Endodermal cell (in vitro differentiated cells): ENCODE measurements around the gene ZIC2. TPM values are rescaled to one million over a fixed set of nuclear protein-coding genes. Genes with fewer than 3 reads are reported as not detected.

Experiments used
- DNase-seq: peaks from one replicate; pipeline ENCODE4 v3.0.0-alpha.2; 2017
- H3K27ac ChIP-seq: 2 replicates; pipeline ENCODE4 v1.5.1; 2013; ENCODE audit warnings: mild to moderate bottlenecking, low read depth, low read length, moderate library complexity
- H3K27me3 ChIP-seq: 2 replicates; pipeline ENCODE4 v1.6.1; 2013; ENCODE audit warnings: mild to moderate bottlenecking, low read length, moderate library complexity; ENCODE audit not compliant: insufficient read depth, control insufficient read depth, poor library complexity, severe bottlenecking
- H3K36me3 ChIP-seq: 2 replicates; pipeline ENCODE4 v1.7.0; 2013; ENCODE audit warnings: mild to moderate bottlenecking, low read length, moderate library complexity; ENCODE audit not compliant: control insufficient read depth, insufficient read depth
- H3K4me1 ChIP-seq: one replicate; pipeline ENCODE4 v1.7.0; 2013; ENCODE audit warnings: low read length; ENCODE audit not compliant: control insufficient read depth, insufficient read depth
- H3K4me3 ChIP-seq: 2 replicates; pipeline ENCODE4 v1.5.1; 2013; ENCODE audit warnings: mild to moderate bottlenecking, low read length, moderate library complexity
- H3K9ac ChIP-seq: 2 replicates; pipeline ENCODE4 v1.6.1; 2013; ENCODE audit warnings: mild to moderate bottlenecking, low read length, moderate library complexity; ENCODE audit not compliant: poor library complexity, severe bottlenecking; ENCODE audit errors: extremely low read depth
- H3K9me3 ChIP-seq: 2 replicates; pipeline ENCODE4 v1.6.1; 2013; ENCODE audit warnings: mild to moderate bottlenecking, low read length, moderate library complexity; ENCODE audit not compliant: control insufficient read depth
- H3K27ac Mint-ChIP-seq: 2 replicates; pipeline ENCODE4 v1.8.0; 2020; ENCODE audit warnings: mixed read lengths
- H3K27me3 Mint-ChIP-seq: 2 replicates; pipeline ENCODE4 v1.8.0; 2021; ENCODE audit warnings: mild to moderate bottlenecking, mixed read lengths; ENCODE audit not compliant: insufficient read depth
- H3K36me3 Mint-ChIP-seq: 2 replicates; pipeline ENCODE4 v1.8.0; 2020; ENCODE audit warnings: low read depth, mixed read lengths
- H3K4me1 Mint-ChIP-seq: 2 replicates; pipeline ENCODE4 v1.8.0; 2020; ENCODE audit warnings: mixed read lengths
- H3K4me3 Mint-ChIP-seq: 2 replicates; pipeline ENCODE4 v1.8.0; 2020; ENCODE audit warnings: mild to moderate bottlenecking, moderate library complexity, mixed read lengths
- H3K9me3 Mint-ChIP-seq: 2 replicates; pipeline ENCODE4 v1.8.0; 2020; ENCODE audit warnings: mild to moderate bottlenecking, mixed read lengths
- CTCF ChIP-seq: fragments of 200-600 bp; sonication (generic); conservative IDR thresholded peaks from 2 replicates; pipeline ENCODE4 v1.5.0; 2021; ENCODE audit warnings: antibody characterized with exemption, mild to moderate bottlenecking
- WGBS, 2 experiments: methylation state at CpG; one replicate each; pipeline versions ENCODE4 v1.1.5 to v1.1.7; 2013; ENCODE audit warnings: missing lambda C conversion rate in 2 of 2, mixed read lengths in 1 of 2; ENCODE audit not compliant: insufficient coverage in 1 of 2, insufficient read length in 1 of 2; 5-methylcytosine and 5-hydroxymethylcytosine counted together
- total RNA-seq, 2 donors: library from RNA; stranded (reverse); fragmentation: NEBNext Ultra II Directional in 1 of 2; extraction: Animal tissue kit (Norgen Biotek cat#: 25700) in 1 of 2; gene quantifications; 2 replicates in 1 of 2; 3 replicates in 1 of 2; pipeline ENCODE4 v1.2.1, GENCODE V29; 2021

Gene ZIC2
- total RNA-seq, 2 donors from 2014 or later: 182 to 301 TPM

DNA sequence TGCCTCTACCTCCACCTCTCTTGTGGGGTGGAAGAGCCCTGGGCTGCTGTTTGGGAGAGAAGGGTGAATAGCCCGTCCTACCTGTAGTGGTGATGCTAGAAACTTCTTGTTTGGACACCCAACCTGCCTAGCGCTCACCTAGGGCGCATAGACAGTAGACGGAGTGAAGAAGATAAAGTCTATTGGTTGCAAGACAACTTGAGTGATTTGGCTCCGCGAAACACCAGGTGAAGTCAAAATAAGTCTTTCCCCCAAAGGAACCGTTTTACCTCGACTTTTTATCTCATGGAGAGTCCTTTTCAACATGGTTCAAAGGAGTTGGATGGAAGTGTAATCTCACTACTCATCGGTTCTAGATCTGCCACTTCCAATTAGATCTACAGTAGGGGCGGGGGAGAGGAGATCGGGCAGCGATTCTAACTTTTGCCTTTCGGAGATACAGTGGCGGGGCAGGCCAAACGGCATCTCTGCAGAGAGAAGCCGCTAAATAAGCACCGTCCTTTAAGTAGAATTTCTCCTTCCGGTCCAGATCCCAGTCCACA, 9.3 kb upstream of the ZIC2 start:
- WGBS, 2 experiments: 4 to 13% methylated on average over 10 to 18 of the region's 18 CpGs
- peak; percentile 70 for DNase-seq
- Histone ChIP-seq H3K4me1 (peaks cover under 1% of the 10 kb centered on the region), H3K9ac (no peak overlapping the region), H3K27me3 (peaks cover 54% of the 10 kb centered on the region), H3K27ac (no peak overlapping the region), H3K4me3 (peak overlapping the region; percentile 88), H3K9me3 (no peaks in the 10 kb centered on the region), H3K36me3 (peaks cover 7% of the 10 kb centered on the region)
- Mint-ChIP-seq H3K36me3 (no peaks in the 10 kb centered on the region), H3K27me3 (peaks cover 69% of the 10 kb centered on the region), H3K27ac (no peak overlapping the region), H3K9me3 (no peaks in the 10 kb centered on the region), H3K4me3 (peak overlapping the region; percentile 81), H3K4me1 (peaks cover 24% of the 10 kb centered on the region)
- no peak for TF ChIP-seq CTCF

- Mint-ChIP-seq H3K27me3 (peaks cover 73% of the 10 kb centered on the region), H3K27ac (no peak overlapping the region), H3K9me3 (no peaks in the 10 kb centered on the region), H3K4me3 (no peak overlapping the region), H3K36me3 (no peaks in the 10 kb centered on the region), H3K4me1 (peaks cover 26% of the 10 kb centered on the region)
- WGBS, 2 experiments: 50 to 83% methylated on average over 4 to 11 of the region's 11 CpGs
- no peak overlapping the region for H3K4me3 ChIP-seq
- peaks cover 6% of the 10 kb centered on the region for H3K36me3 ChIP-seq
- H3K27me3 ChIP-seq: peaks cover 64% of the 10 kb centered on the region
- peaks cover 5% of the 10 kb centered on the region for H3K4me1 ChIP-seq
- H3K27ac ChIP-seq: no peak overlapping the region
- peak; percentile 4 for DNase-seq
- no peak overlapping the region for H3K9ac ChIP-seq
- no peak for TF ChIP-seq CTCF
- no peaks in the 10 kb centered on the region for H3K9me3 ChIP-seq
These were observed 8.3 kb upstream of the ZIC2 start for GRCh38 chr13:99973163-99973807.

DNA sequence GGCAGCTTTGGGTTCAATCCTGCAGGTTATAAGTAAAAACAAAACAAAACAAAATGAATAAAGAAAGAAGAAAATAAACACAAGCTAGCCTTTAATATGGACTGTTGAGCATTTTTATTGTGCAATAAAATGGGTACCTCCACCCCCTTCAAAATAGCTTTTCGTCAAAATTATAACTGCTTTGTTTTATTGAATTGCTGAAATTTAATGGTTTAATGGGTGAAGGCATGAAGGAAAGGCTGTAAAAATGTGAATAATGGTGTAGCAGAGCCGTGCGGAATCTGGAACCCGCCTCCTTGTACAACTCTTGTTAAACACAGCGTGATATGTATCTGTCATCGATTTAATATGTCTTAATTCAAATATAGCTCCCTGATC, 7.8 kb upstream of the ZIC2 start:
- TF ChIP-seq CTCF: no peak
- Histone ChIP-seq H3K36me3 (peaks cover 6% of the 10 kb centered on the region), H3K27ac (no peak overlapping the region), H3K9me3 (no peaks in the 10 kb centered on the region), H3K4me3 (no peak overlapping the region), H3K9ac (no peak overlapping the region), H3K4me1 (peaks cover 5% of the 10 kb centered on the region), H3K27me3 (peaks cover 64% of the 10 kb centered on the region)
- Mint-ChIP-seq H3K27me3 (peaks cover 76% of the 10 kb centered on the region), H3K4me1 (peaks cover 29% of the 10 kb centered on the region), H3K27ac (no peak overlapping the region), H3K9me3 (no peaks in the 10 kb centered on the region), H3K4me3 (no peak overlapping the region), H3K36me3 (no peaks in the 10 kb centered on the region)
- DNase-seq: peak; percentile 14
- WGBS, 2 experiments: 68% methylated on average over 3 to 6 of the region's 6 CpGs
